ENCODE results near the gene ADAM15.

DNA sequence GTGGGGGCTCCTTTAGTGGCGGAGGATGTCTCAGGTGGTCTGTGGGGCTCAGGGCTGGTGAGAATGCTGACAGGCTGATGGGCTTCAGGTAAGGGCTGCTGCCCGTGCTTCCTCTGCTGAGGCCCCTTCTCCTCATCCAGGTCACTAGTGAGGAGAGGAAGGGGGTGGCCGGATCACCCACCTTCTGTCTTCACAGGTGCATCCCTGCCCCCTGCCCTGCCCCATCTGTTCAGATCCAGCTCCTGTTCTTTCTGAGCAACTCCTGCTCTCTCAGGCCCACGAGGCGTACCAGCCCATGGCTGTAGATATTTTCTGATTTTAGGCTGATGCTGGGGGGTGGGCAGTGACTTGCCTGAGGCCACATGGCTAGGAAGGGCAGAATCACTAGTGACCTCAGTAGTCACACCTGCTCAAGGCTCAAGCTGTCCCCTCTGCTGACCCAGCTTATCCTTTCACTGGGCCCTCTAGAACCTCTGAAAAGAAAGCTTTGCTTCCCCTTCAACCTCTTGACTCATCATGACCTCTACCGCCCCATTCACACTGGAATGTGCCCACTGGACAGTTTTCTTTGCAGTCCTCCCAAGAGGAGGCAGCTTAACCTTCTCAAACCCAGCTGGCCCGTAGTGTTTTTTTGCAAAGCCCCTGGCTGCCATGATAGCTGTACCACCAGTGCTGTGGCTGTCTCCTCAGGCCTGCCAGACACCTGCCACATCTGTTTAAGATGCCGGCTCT is 32.3 kb upstream of the ADAM15 start:
- TF ChIP-seq POLR2A (IDR thresholded peaks at IDR 0.05; ENCODE audit: low read depth): no peak
- TF ChIP-seq, protein P1, sequence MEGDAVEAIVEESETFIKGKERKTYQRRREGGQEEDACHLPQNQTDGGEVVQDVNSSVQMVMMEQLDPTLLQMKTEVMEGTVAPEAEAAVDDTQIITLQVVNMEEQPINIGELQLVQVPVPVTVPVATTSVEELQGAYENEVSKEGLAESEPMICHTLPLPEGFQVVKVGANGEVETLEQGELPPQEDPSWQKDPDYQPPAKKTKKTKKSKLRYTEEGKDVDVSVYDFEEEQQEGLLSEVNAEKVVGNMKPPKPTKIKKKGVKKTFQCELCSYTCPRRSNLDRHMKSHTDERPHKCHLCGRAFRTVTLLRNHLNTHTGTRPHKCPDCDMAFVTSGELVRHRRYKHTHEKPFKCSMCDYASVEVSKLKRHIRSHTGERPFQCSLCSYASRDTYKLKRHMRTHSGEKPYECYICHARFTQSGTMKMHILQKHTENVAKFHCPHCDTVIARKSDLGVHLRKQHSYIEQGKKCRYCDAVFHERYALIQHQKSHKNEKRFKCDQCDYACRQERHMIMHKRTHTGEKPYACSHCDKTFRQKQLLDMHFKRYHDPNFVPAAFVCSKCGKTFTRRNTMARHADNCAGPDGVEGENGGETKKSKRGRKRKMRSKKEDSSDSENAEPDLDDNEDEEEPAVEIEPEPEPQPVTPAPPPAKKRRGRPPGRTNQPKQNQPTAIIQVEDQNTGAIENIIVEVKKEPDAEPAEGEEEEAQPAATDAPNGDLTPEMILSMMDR (IDR thresholded peaks at IDR 0.05): no peak

All from esophagus muscularis mucosa (tissue), 3 donors.